Suprapubic skin (tissue), 4 donors: ENCODE measurements around the gene ACSL1. TPM values are rescaled to one million over a fixed set of nuclear protein-coding genes. Genes with fewer than 3 reads are reported as not detected.

Source experiments
- DNase-seq, 2 donors: peaks; one replicate each; pipeline ENCODE4 v3.0.0-alpha.2; 2019; ENCODE audit warnings: low spot score in 2 of 2
- H3K27ac ChIP-seq: fragments of 200-600 bp; sonication (generic); one replicate; pipeline ENCODE4 v1.5.1; 2019
- H3K27me3 ChIP-seq: fragments of 200-600 bp; sonication (generic); one replicate; pipeline ENCODE4 v1.5.1; 2019
- H3K36me3 ChIP-seq: fragments of 200-600 bp; sonication (generic); one replicate; pipeline ENCODE4 v1.5.1; 2019
- H3K4me1 ChIP-seq: fragments of 200-600 bp; sonication (generic); one replicate; pipeline ENCODE4 v1.5.1; 2019
- H3K4me3 ChIP-seq: fragments of 200-600 bp; sonication (generic); one replicate; pipeline ENCODE4 v1.5.1; 2019; ENCODE audit warnings: mild to moderate bottlenecking
- H3K9me3 ChIP-seq: fragments of 200-600 bp; sonication (generic); one replicate; pipeline ENCODE4 v1.5.1; 2019
- CTCF ChIP-seq, 2 donors: fragments of 200-600 bp in 1 of 2; fragments of 450-650 bp in 1 of 2; sonication (generic) in 1 of 2; IDR thresholded peaks; one replicate each; pipeline ENCODE4 v1.5.1; 2016 to 2019; ENCODE audit warnings: antibody characterized with exemption in 2 of 2, mild to moderate bottlenecking in 1 of 2, moderate library complexity in 1 of 2
- EP300 ChIP-seq: sonication (generic); formaldehyde crosslinking; IDR thresholded peaks from one replicate; pipeline ENCODE4 v1.6.1; 2017; ENCODE audit warnings: antibody characterized with exemption
- POLR2A ChIP-seq, 2 donors: fragments of 450-650 bp; IDR thresholded peaks; one replicate each; pipeline ENCODE4 v1.6.1; 2017; ENCODE audit warnings: antibody characterized with exemption in 2 of 2, mild to moderate bottlenecking in 2 of 2, moderate library complexity in 2 of 2
- POLR2AphosphoS5 ChIP-seq, 3 donors: sonication (generic); formaldehyde crosslinking; IDR thresholded peaks; one replicate each; pipeline ENCODE4 v1.6.1; 2017; ENCODE audit warnings: antibody characterized with exemption in 3 of 3
- WGBS: methylation state at CpG from one replicate; pipeline ENCODE4 v1.1.5; 2018; 5-methylcytosine and 5-hydroxymethylcytosine counted together
- total RNA-seq, 4 donors: library from RNA; depleted of rRNA; stranded (reverse); fragments of >200 nt; gene quantifications; one replicate each; pipeline ENCODE4 v1.1.0, GENCODE V29; 2016

The ACSL1 gene
- total RNA-seq, 4 donors from 2014 or later, result 236 to 420 (median 277) TPM

DNA sequence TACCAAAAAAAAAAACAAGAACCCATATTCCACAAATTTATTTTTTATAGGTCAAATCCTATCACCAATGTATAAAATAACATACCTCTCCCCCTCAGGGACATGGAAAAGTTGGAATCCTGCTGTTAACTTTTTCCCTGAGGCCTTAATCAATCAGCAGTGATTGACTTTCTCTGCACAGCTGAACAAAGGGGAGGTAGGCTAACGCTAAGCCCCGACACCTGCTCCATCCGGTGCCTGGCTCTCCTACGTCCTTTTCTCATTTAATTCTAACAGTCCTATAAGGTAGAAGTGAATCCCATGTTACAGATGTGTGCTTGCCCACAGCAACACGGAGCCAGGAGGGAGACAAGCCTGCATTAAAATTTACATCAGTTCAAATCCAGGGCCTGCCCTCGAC is 94.7 kb downstream of the ACSL1 start:
- no peaks in the 10 kb centered on the region for H3K27me3 ChIP-seq
- H3K4me3 ChIP-seq, result no peak overlapping the region
- TF ChIP-seq EP300, result no peak
- no peak for TF ChIP-seq POLR2A (IDR thresholded peaks at IDR 0.05)
- TF ChIP-seq POLR2AphosphoS5 (IDR thresholded peaks at IDR 0.05), result no peak
- no peak for TF ChIP-seq CTCF (IDR thresholded peaks at IDR 0.05)
- no peaks in the 10 kb centered on the region for H3K9me3 ChIP-seq
- no peak for DNase-seq
- 83% methylated on average over 6 of the region's 6 CpGs for WGBS
- H3K36me3 ChIP-seq, result no peaks in the 10 kb centered on the region
- H3K27ac ChIP-seq, result no peak overlapping the region
- H3K4me1 ChIP-seq, result peaks cover 15% of the 10 kb centered on the region

GRCh38 chr4:184729946-184730345 is 95.8 kb downstream of the ACSL1 start:
- WGBS, result 74% methylated on average over 5 of the region's 5 CpGs
- TF ChIP-seq POLR2AphosphoS5 (IDR thresholded peaks at IDR 0.05) (no peak), POLR2A (IDR thresholded peaks at IDR 0.05) (no peak), EP300 (no peak), CTCF (IDR thresholded peaks at IDR 0.05) (no peak)

GRCh38 chr4:184728858-184729257 is 96.9 kb downstream of the ACSL1 start:
- TF ChIP-seq EP300 (no peak), POLR2A (IDR thresholded peaks at IDR 0.05) (no peak), POLR2AphosphoS5 (IDR thresholded peaks at IDR 0.05) (no peak), CTCF (IDR thresholded peaks at IDR 0.05) (no peak)
- H3K36me3 ChIP-seq, result peaks cover 6% of the 10 kb centered on the region
- no peak overlapping the region for H3K27ac ChIP-seq
- peaks cover 8% of the 10 kb centered on the region for H3K4me1 ChIP-seq
- H3K9me3 ChIP-seq, result no peaks in the 10 kb centered on the region
- no peak for DNase-seq
- WGBS, result 75% methylated on average over 2 of the region's 2 CpGs
- no peaks in the 10 kb centered on the region for H3K27me3 ChIP-seq
- no peak overlapping the region for H3K4me3 ChIP-seq

More at GRCh38 chr4:184729946-184730345, 95.8 kb downstream of the ACSL1 start:
- no peaks in the 10 kb centered on the region for H3K27me3 ChIP-seq
- no peaks in the 10 kb centered on the region for H3K9me3 ChIP-seq
- no peak overlapping the region for H3K4me3 ChIP-seq
- no peak for DNase-seq
- no peak overlapping the region for H3K27ac ChIP-seq
- no peaks in the 10 kb centered on the region for H3K36me3 ChIP-seq
- H3K4me1 ChIP-seq, result peaks cover 15% of the 10 kb centered on the region

DNA sequence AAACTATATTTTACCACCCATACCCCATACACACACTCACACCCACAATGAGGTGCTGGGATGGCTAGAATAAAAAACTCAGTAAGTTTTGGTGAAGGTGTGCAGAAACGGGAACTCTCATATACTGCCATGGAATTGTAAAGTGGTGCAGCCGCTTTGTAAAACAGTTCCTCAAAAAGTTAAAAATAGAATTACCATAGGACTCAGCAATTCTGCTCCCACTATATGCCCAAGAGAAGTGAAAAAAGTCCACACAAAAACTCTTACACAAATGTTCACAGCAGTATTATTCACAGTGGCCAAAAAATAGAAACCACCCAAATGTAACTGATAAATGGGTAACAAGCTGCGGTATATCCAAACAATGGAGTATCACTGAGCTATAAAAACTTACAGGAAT is 98.3 kb downstream of the ACSL1 start:
- Histone ChIP-seq H3K36me3 (peaks cover 6% of the 10 kb centered on the region), H3K27ac (no peak overlapping the region), H3K4me1 (peaks cover 2% of the 10 kb centered on the region), H3K27me3 (no peaks in the 10 kb centered on the region), H3K4me3 (no peak overlapping the region), H3K9me3 (no peaks in the 10 kb centered on the region)
- no peak for DNase-seq
- whole genome bisulfite sequencing, result 95% methylated on average over 3 of the region's 3 CpGs
- TF ChIP-seq EP300 (no peak), CTCF (IDR thresholded peaks at IDR 0.05) (no peak), POLR2AphosphoS5 (IDR thresholded peaks at IDR 0.05) (no peak), POLR2A (IDR thresholded peaks at IDR 0.05) (no peak)

DNA sequence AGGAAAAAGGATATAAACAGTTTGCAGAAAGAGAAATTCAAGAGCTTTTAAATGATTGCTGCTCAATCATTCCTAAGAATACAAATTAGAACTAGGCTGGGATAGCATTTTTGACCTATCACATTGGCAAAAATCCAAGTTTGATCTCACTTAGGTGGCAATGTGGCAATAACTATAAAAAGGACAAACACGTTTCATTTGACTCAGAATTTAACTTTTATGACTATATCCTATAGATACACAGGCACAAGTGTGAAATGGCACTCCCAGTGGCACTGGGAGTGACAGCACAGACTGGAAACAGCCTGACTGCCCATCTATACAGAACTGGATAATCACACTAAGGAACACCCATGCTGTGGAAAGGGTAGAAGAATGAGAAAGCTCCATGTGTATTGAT is 103.0 kb downstream of the ACSL1 start:
- Histone ChIP-seq H3K4me3 (no peak overlapping the region), H3K9me3 (no peaks in the 10 kb centered on the region), H3K36me3 (peaks cover 6% of the 10 kb centered on the region), H3K27me3 (no peaks in the 10 kb centered on the region), H3K27ac (no peak overlapping the region), H3K4me1 (no peaks in the 10 kb centered on the region)
- DNase-seq, result no peak
- no peak for TF ChIP-seq EP300
- no peak for TF ChIP-seq POLR2A (IDR thresholded peaks at IDR 0.05)
- no peak for TF ChIP-seq POLR2AphosphoS5 (IDR thresholded peaks at IDR 0.05)
- TF ChIP-seq CTCF (IDR thresholded peaks at IDR 0.05), result no peak
- 70% methylated on average over 1 of the region's 1 CpG for WGBS
